GM12872 (cell line): Measurements from ENCODE around the gene RSPRY1.

ENCODE experiments used
- CTCF ChIP-seq: IDR thresholded peaks from 3 replicates; pipeline ENCODE4 v1.5.1; 2011; ENCODE audit warnings: low read depth, mild to moderate bottlenecking, low read length, moderate library complexity; ENCODE audit not compliant: insufficient read depth

RSPRY1 gene

GRCh38 chr16:57224651-57225335 lies 38.7 kb downstream of the RSPRY1 start:
- TF ChIP-seq CTCF, result no peak

- TF ChIP-seq CTCF, result no peak
These were observed 39.8 kb downstream of the RSPRY1 start for GRCh38 chr16:57225978-57226377.

GRCh38 chr16:57226701-57227621 lies 40.8 kb downstream of the RSPRY1 start:
- no peak for TF ChIP-seq CTCF

GRCh38 chr16:57229079-57229478 lies 43.0 kb downstream of the RSPRY1 start:
- no peak for TF ChIP-seq CTCF

- no peak for TF ChIP-seq CTCF
These were observed 45.8 kb downstream of the RSPRY1 start for GRCh38 chr16:57231821-57232350.

GRCh38 chr16:57233944-57234706 lies 48.0 kb downstream of the RSPRY1 start:
- no peak for TF ChIP-seq CTCF

- no peak for TF ChIP-seq CTCF
These were observed 48.6 kb downstream of the RSPRY1 start for GRCh38 chr16:57234707-57235092.
